Suprapubic skin (tissue), 4 donors: ENCODE measurements around the gene SH2B3.

ENCODE experiments used
- EP300 ChIP-seq: sonication (generic); formaldehyde crosslinking; IDR thresholded peaks from one replicate; pipeline ENCODE4 v1.6.1; 2017; ENCODE audit warnings: antibody characterized with exemption
- POLR2A ChIP-seq, 2 donors: fragments of 450-650 bp; IDR thresholded peaks; one replicate each; pipeline ENCODE4 v1.6.1; 2017; ENCODE audit warnings: antibody characterized with exemption in 2 of 2, mild to moderate bottlenecking in 2 of 2, moderate library complexity in 2 of 2
- POLR2AphosphoS5 ChIP-seq, 3 donors: sonication (generic); formaldehyde crosslinking; IDR thresholded peaks; one replicate each; pipeline ENCODE4 v1.6.1; 2017; ENCODE audit warnings: antibody characterized with exemption in 3 of 3

- TF ChIP-seq POLR2A (IDR thresholded peaks at IDR 0.05), result no peak
- TF ChIP-seq EP300, result no peak
- no peak for TF ChIP-seq POLR2AphosphoS5 (IDR thresholded peaks at IDR 0.05)
Observed at GRCh38 chr12:111448846-111449790, 43.4 kb downstream of the SH2B3 start.
